Osteoblast (primary cell): ENCODE results near the gene ABCA13. TPM values are rescaled to one million over a fixed set of nuclear protein-coding genes. Genes with fewer than 3 reads are reported as not detected.

Experiments
- DNase-seq: peaks from one replicate; pipeline ENCODE4 v3.0.0; 2011; ENCODE audit warnings: low spot score, mixed read lengths; ENCODE audit not compliant: insufficient read length; ENCODE audit errors: missing footprints
- H2AFZ ChIP-seq: 2 replicates; pipeline ENCODE4 v1.6.0; 2011; ENCODE audit warnings: mild to moderate bottlenecking, low read length
- H3K27ac ChIP-seq: 2 replicates; pipeline ENCODE4 v1.5.1; 2011; ENCODE audit warnings: mild to moderate bottlenecking, low read depth, low read length, moderate library complexity
- H3K27me3 ChIP-seq: 2 replicates; pipeline ENCODE4 v1.6.0; 2012; ENCODE audit warnings: mild to moderate bottlenecking, control low read depth, inconsistent platforms, low read length, moderate library complexity; ENCODE audit not compliant: insufficient read depth
- H3K36me3 ChIP-seq: 2 replicates; pipeline ENCODE4 v1.5.1; 2011; ENCODE audit warnings: mild to moderate bottlenecking, low read length, control low read depth, moderate library complexity; ENCODE audit not compliant: insufficient read depth
- H3K4me1 ChIP-seq: 2 replicates; pipeline ENCODE4 v1.5.1; 2011; ENCODE audit warnings: mild to moderate bottlenecking, low read length, control low read depth, moderate library complexity; ENCODE audit not compliant: insufficient read depth
- H3K4me2 ChIP-seq: 2 replicates; pipeline ENCODE4 v1.6.0; 2011; ENCODE audit warnings: mild to moderate bottlenecking, low read length; ENCODE audit not compliant: insufficient read depth
- H3K4me3 ChIP-seq: fragments of 200-600 bp; sonication (generic); 3 replicates; pipeline ENCODE4 v1.5.1; 2012; ENCODE audit warnings: mild to moderate bottlenecking, low read length, inconsistent platforms; ENCODE audit not compliant: insufficient read depth
- H3K79me2 ChIP-seq: 2 replicates; pipeline ENCODE4 v1.6.0; 2012; ENCODE audit warnings: mild to moderate bottlenecking, low read length, control low read depth, inconsistent platforms; ENCODE audit not compliant: insufficient read depth
- H3K9me3 ChIP-seq: 2 replicates; pipeline ENCODE4 v1.5.1; 2011; ENCODE audit warnings: low read depth, low read length, control low read depth
- H4K20me1 ChIP-seq: 2 replicates; pipeline ENCODE4 v1.6.0; 2012; ENCODE audit warnings: mild to moderate bottlenecking, low read length, control low read depth; ENCODE audit not compliant: insufficient read depth
- CTCF ChIP-seq: IDR thresholded peaks from 2 replicates; pipeline ENCODE4 v1.5.1; 2011; ENCODE audit warnings: mild to moderate bottlenecking, low read depth, low read length, moderate library complexity; ENCODE audit errors: extremely low read depth
- total RNA-seq: library from RNA; depleted of rRNA; stranded (reverse); fragments of >200 nt; gene quantifications from 2 replicates; pipeline ENCODE4 v1.2.3, GENCODE V29; 2012

The ABCA13 gene
- total RNA-seq, 1 donor, result 3.6 TPM

GRCh38 chr7:48540746-48541145 lies 369.5 kb downstream of the ABCA13 start:
- Histone ChIP-seq H3K9me3 (peaks cover 3% of the 10 kb centered on the region), H4K20me1 (no peaks in the 10 kb centered on the region), H3K36me3 (no peaks in the 10 kb centered on the region), H3K79me2 (no peaks in the 10 kb centered on the region), H3K4me2 (no peak overlapping the region), H2AFZ (no peak overlapping the region), H3K4me1 (no peaks in the 10 kb centered on the region), H3K27me3 (no peaks in the 10 kb centered on the region), H3K27ac (no peak overlapping the region), H3K4me3 (no peak overlapping the region)
- no peak for DNase-seq
- no peak for TF ChIP-seq CTCF

- Histone ChIP-seq H3K27me3 (no peaks in the 10 kb centered on the region), H3K4me1 (no peaks in the 10 kb centered on the region), H3K4me2 (no peak overlapping the region), H3K27ac (no peak overlapping the region), H4K20me1 (no peaks in the 10 kb centered on the region), H3K79me2 (no peaks in the 10 kb centered on the region), H3K4me3 (no peak overlapping the region), H3K36me3 (no peaks in the 10 kb centered on the region), H2AFZ (no peak overlapping the region), H3K9me3 (no peaks in the 10 kb centered on the region)
- no peak for TF ChIP-seq CTCF
- no peak for DNase-seq
These were observed 377.4 kb downstream of the ABCA13 start for GRCh38 chr7:48548667-48549066.

DNA sequence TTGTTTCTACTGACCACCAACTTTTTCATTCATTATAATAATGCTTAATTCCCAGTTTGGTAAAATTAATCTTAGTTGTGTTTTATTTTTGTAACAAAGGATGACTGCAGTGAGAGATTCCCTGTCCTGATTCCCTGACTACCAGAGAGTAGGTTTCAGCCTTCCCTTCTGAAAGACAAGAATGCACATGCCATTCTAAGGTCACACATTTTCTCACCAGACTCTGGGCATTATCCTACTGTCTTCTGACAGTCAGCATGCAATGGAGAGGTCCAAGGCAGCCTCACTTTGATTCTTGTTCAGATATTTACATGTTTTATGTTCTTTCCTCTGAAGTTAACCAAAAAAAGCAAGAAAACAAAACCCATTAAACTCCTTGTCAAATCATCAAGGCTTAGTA lies 380.4 kb downstream of the ABCA13 start:
- Histone ChIP-seq H3K36me3 (no peaks in the 10 kb centered on the region), H3K4me1 (no peaks in the 10 kb centered on the region), H3K27me3 (no peaks in the 10 kb centered on the region), H3K4me2 (no peak overlapping the region), H3K9me3 (no peaks in the 10 kb centered on the region), H2AFZ (no peak overlapping the region), H3K27ac (no peak overlapping the region), H3K79me2 (no peaks in the 10 kb centered on the region), H3K4me3 (no peak overlapping the region), H4K20me1 (no peaks in the 10 kb centered on the region)
- no peak for TF ChIP-seq CTCF
- DNase-seq, result no peak

- Histone ChIP-seq H3K79me2 (no peaks in the 10 kb centered on the region), H3K9me3 (no peaks in the 10 kb centered on the region), H2AFZ (no peak overlapping the region), H3K4me3 (no peak overlapping the region), H3K4me2 (no peak overlapping the region), H3K36me3 (no peaks in the 10 kb centered on the region), H4K20me1 (no peaks in the 10 kb centered on the region), H3K4me1 (no peaks in the 10 kb centered on the region), H3K27ac (no peak overlapping the region), H3K27me3 (no peaks in the 10 kb centered on the region)
- DNase-seq, result no peak
- no peak for TF ChIP-seq CTCF
These were observed 392.1 kb downstream of the ABCA13 start for GRCh38 chr7:48563334-48563733.
